ENCODE data around the gene DEPP1. TPM values are rescaled to one million over a fixed set of nuclear protein-coding genes. Genes with fewer than 3 reads are reported as not detected.
A peak's percentile ranks its signal among the peaks of the same experiment; 100 is the strongest.

Gene DEPP1
- total and polyA plus RNA-seq, 9 donors: 12.5 to 44.6 (median 26.0) TPM

GRCh38 chr10:44944354-44944753, 34.3 kb downstream of the DEPP1 start:
- Histone ChIP-seq H3K9me3 (replicated peaks; ENCODE audit: control insufficient read depth, low read depth, low read length) (peaks cover 2% of the 10 kb centered on the region), H3K36me3 (ENCODE audit: control insufficient read depth, insufficient read depth, low read length) (no peaks in the 10 kb centered on the region)
- WGBS (ENCODE audit: insufficient coverage): no CpG with 5 or more reads among the region's 1 CpG

GRCh38 chr10:44939691-44940401, 38.8 kb downstream of the DEPP1 start:
- H3K4me1 ChIP-seq (ENCODE audit: control insufficient read depth, insufficient read depth, low read length): peaks cover 30% of the 10 kb centered on the region
- H3K27ac ChIP-seq (ENCODE audit: low read length): no peak overlapping the region
- WGBS (ENCODE audit: insufficient coverage): no CpG with 5 or more reads among the region's 7 CpGs

More at GRCh38 chr10:44944354-44944753, 34.3 kb downstream of the DEPP1 start:
- H3K4me1 ChIP-seq (ENCODE audit: control insufficient read depth, insufficient read depth, low read length): peaks cover 36% of the 10 kb centered on the region
- no peak for DNase-seq
- H3K27ac ChIP-seq (ENCODE audit: low read length): no peak overlapping the region
- H3K4me3 ChIP-seq (ENCODE audit: low read length): no peak overlapping the region
- no peaks in the 10 kb centered on the region for H3K27me3 ChIP-seq (ENCODE audit: control insufficient read depth, insufficient read depth, low read length)

GRCh38 chr10:44938956-44939355, 39.7 kb downstream of the DEPP1 start:
- Histone ChIP-seq H3K4me1 (ENCODE audit: control insufficient read depth, insufficient read depth, low read length) (peaks cover 39% of the 10 kb centered on the region), H3K36me3 (ENCODE audit: control insufficient read depth, insufficient read depth, low read length) (no peaks in the 10 kb centered on the region), H3K9me3 (replicated peaks; ENCODE audit: control insufficient read depth, low read depth, low read length) (peaks cover 2% of the 10 kb centered on the region), H3K27ac (ENCODE audit: low read length) (no peak overlapping the region), H3K4me3 (ENCODE audit: low read length) (no peak overlapping the region), H3K27me3 (ENCODE audit: control insufficient read depth, insufficient read depth, low read length) (no peaks in the 10 kb centered on the region)
- DNase-seq: no peak
- WGBS (ENCODE audit: insufficient coverage): no CpG with 5 or more reads among the region's 7 CpGs

More at GRCh38 chr10:44939691-44940401, 38.8 kb downstream of the DEPP1 start:
- Histone ChIP-seq H3K9me3 (replicated peaks; ENCODE audit: control insufficient read depth, low read depth, low read length) (peaks cover 4% of the 10 kb centered on the region), H3K4me3 (ENCODE audit: low read length) (no peak overlapping the region), H3K27me3 (ENCODE audit: control insufficient read depth, insufficient read depth, low read length) (no peaks in the 10 kb centered on the region), H3K36me3 (ENCODE audit: control insufficient read depth, insufficient read depth, low read length) (no peaks in the 10 kb centered on the region)
- no peak for DNase-seq

- no peaks in the 10 kb centered on the region for H3K36me3 ChIP-seq (ENCODE audit: control insufficient read depth, insufficient read depth, low read length)
- H3K27me3 ChIP-seq (ENCODE audit: control insufficient read depth, insufficient read depth, low read length): no peaks in the 10 kb centered on the region
- peaks cover 54% of the 10 kb centered on the region for H3K4me1 ChIP-seq (ENCODE audit: control insufficient read depth, insufficient read depth, low read length)
- peak; percentile 39 for DNase-seq
- no peak overlapping the region for H3K4me3 ChIP-seq (ENCODE audit: low read length)
- WGBS (ENCODE audit: insufficient coverage): 82% methylated on average over 3 of the region's 9 CpGs
- H3K9me3 ChIP-seq (replicated peaks; ENCODE audit: control insufficient read depth, low read depth, low read length): peaks cover 2% of the 10 kb centered on the region
- no peak overlapping the region for H3K27ac ChIP-seq (ENCODE audit: low read length)
Measured at GRCh38 chr10:44937196-44938005, 41.2 kb downstream of the DEPP1 start.

GRCh38 chr10:44936314-44936975, 42.2 kb downstream of the DEPP1 start:
- no peak overlapping the region for H3K4me3 ChIP-seq (ENCODE audit: low read length)
- H3K9me3 ChIP-seq (replicated peaks; ENCODE audit: control insufficient read depth, low read depth, low read length): peaks cover 2% of the 10 kb centered on the region
- no peaks in the 10 kb centered on the region for H3K36me3 ChIP-seq (ENCODE audit: control insufficient read depth, insufficient read depth, low read length)
- 90% methylated on average over 6 of the region's 7 CpGs for WGBS (ENCODE audit: insufficient coverage)
- H3K27me3 ChIP-seq (ENCODE audit: control insufficient read depth, insufficient read depth, low read length): no peaks in the 10 kb centered on the region
- H3K4me1 ChIP-seq (ENCODE audit: control insufficient read depth, insufficient read depth, low read length): peaks cover 57% of the 10 kb centered on the region
- no peak for DNase-seq
- peak overlapping the region; percentile 85 for H3K27ac ChIP-seq (ENCODE audit: low read length)

- Histone ChIP-seq H3K27me3 (ENCODE audit: control insufficient read depth, insufficient read depth, low read length) (no peaks in the 10 kb centered on the region), H3K27ac (ENCODE audit: low read length) (peak overlapping the region; percentile 85), H3K36me3 (ENCODE audit: control insufficient read depth, insufficient read depth, low read length) (no peaks in the 10 kb centered on the region), H3K4me3 (ENCODE audit: low read length) (no peak overlapping the region), H3K4me1 (ENCODE audit: control insufficient read depth, insufficient read depth, low read length) (peaks cover 57% of the 10 kb centered on the region), H3K9me3 (replicated peaks; ENCODE audit: control insufficient read depth, low read depth, low read length) (peaks cover 2% of the 10 kb centered on the region)
- 52% methylated on average over 2 of the region's 3 CpGs for WGBS (ENCODE audit: insufficient coverage)
- DNase-seq: no peak
Measured at GRCh38 chr10:44935966-44936295, 42.7 kb downstream of the DEPP1 start.

DNA sequence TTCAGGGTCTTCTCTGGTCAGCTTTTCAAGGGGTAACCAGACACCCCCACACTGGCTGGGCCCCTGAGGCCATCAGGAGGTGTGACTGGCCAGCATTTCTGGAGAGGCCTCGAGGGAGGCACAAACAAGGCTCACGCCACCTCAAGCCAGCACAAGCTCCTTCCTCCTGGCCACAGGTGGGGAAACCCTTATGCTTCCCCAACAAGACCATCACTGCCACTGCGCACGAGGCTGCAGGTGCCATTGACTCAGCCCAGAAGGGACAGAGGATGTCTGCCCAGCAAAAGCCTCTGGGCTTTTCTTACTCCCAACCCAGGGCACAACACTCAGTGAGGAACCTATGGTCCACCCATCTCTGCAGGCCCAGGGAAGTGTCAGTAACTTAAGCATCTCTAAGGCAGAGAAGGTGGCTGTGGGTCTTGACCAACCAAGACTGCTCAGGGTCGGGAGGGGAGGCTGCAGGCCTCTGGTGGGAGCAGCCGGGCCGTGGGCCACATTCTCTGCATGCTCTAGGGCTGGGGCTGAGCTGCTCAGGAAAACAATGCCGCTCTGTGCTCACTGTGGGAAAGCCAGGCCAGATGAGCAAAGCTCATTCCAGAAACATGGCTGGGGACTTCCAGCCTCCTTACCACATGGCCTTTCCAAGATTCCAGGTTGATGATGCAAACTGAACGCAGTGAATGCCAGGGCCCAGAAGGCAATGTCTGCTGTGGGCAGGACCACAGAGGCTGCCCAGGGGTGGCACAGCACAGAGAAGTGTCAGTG, 43.2 kb downstream of the DEPP1 start:
- WGBS (ENCODE audit: insufficient coverage): 38% methylated on average over 7 of the region's 9 CpGs
- Histone ChIP-seq H3K4me3 (ENCODE audit: low read length) (no peak overlapping the region), H3K36me3 (ENCODE audit: control insufficient read depth, insufficient read depth, low read length) (no peaks in the 10 kb centered on the region), H3K27ac (ENCODE audit: low read length) (peak overlapping the region; percentile 85), H3K27me3 (ENCODE audit: control insufficient read depth, insufficient read depth, low read length) (no peaks in the 10 kb centered on the region), H3K9me3 (replicated peaks; ENCODE audit: control insufficient read depth, low read depth, low read length) (peaks cover 2% of the 10 kb centered on the region), H3K4me1 (ENCODE audit: control insufficient read depth, insufficient read depth, low read length) (peaks cover 57% of the 10 kb centered on the region)
- peak; percentile 92 for DNase-seq

DNA sequence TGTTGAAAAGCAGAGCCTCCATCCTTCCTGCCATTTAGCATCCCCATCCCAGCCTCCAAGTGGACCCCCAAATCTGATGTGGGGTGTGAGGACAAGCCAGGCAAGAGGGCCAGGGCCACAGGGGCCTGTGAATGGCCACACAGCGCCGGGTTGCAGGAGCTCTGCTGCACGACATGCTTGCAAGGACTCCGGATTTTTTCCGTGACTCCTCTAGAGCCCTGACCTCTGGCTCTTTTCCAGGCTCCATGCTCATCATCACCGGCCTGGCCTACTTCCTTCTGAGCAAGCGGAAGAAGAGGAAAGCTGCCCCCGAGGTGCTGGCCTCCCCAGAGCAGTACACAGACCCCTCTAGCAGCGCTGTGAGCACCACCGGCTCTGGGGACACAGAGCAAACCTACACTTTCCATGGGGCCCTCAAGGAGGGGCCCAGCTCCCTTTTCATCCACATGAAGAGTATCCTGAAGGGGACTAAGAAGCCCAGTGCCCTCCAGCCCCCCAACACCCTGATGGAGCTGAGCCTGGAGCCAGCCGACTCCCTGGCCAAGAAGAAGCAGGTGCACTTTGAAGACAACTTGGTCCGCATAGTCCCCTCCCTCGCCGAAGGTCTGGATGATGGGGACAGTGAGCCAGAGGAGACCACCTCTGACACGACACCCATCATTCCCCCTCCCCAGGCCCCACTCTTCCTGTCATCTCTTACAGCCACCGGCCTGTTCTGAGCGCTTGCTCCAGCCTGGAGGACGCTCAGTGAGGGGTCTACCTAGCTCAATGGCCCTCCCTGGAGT, 44.0 kb downstream of the DEPP1 start:
- Histone ChIP-seq H3K9me3 (replicated peaks; ENCODE audit: control insufficient read depth, low read depth, low read length) (peaks cover 2% of the 10 kb centered on the region), H3K4me3 (ENCODE audit: low read length) (no peak overlapping the region), H3K4me1 (ENCODE audit: control insufficient read depth, insufficient read depth, low read length) (peaks cover 57% of the 10 kb centered on the region), H3K36me3 (ENCODE audit: control insufficient read depth, insufficient read depth, low read length) (no peaks in the 10 kb centered on the region), H3K27ac (ENCODE audit: low read length) (peak overlapping the region; percentile 85), H3K27me3 (ENCODE audit: control insufficient read depth, insufficient read depth, low read length) (no peaks in the 10 kb centered on the region)
- WGBS (ENCODE audit: insufficient coverage): 65% methylated on average over 17 of the region's 18 CpGs
- DNase-seq: peak; percentile 56
